ENCODE measurements around the gene EFNA4.

DNA sequence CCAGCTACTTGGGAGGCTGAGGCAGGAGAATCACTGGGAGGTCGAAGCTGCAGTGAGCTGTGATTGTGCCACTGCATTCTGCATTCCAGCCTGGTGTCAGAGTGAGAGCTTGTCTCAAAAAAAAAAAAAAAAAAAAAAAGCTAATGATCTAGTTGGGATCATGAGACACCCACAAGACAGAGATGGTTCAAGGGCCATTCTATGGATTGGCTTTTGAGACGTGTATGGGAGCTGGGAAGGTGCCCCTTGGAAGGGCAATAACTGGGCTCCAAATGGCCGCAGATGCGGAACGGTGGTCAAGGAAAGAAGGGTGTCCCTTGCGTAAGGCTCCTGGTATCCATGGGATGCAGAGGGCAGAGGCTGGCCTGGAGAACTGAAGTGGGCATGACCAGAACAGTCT lies 19.2 kb upstream of the EFNA4 start:
- TF ChIP-seq, protein P1, sequence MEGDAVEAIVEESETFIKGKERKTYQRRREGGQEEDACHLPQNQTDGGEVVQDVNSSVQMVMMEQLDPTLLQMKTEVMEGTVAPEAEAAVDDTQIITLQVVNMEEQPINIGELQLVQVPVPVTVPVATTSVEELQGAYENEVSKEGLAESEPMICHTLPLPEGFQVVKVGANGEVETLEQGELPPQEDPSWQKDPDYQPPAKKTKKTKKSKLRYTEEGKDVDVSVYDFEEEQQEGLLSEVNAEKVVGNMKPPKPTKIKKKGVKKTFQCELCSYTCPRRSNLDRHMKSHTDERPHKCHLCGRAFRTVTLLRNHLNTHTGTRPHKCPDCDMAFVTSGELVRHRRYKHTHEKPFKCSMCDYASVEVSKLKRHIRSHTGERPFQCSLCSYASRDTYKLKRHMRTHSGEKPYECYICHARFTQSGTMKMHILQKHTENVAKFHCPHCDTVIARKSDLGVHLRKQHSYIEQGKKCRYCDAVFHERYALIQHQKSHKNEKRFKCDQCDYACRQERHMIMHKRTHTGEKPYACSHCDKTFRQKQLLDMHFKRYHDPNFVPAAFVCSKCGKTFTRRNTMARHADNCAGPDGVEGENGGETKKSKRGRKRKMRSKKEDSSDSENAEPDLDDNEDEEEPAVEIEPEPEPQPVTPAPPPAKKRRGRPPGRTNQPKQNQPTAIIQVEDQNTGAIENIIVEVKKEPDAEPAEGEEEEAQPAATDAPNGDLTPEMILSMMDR (IDR thresholded peaks at IDR 0.05) = no peak
- TF ChIP-seq POLR2A (IDR thresholded peaks at IDR 0.05) = no peak

Measured in heart left ventricle (tissue), 13 donors.